Brain pericyte (primary cell): ENCODE measurements around the gene ALG1.
"Not testable (repeated sequence)": the region's sequence is repeated elsewhere in the genome, so short reads cannot be mapped to it uniquely, and the experiment has no call there.

Experiments used
- DNase-seq: peaks from one replicate; pipeline ENCODE4 v3.0.0-alpha.2; 2012; ENCODE audit warnings: low read depth, low spot score

The ALG1 gene

GRCh38 chr16:5044581-5044980, 27.1 kb upstream of the ALG1 start:
- not testable (repeated sequence) for DNase-seq

- no peak for DNase-seq
These were observed 26.0 kb upstream of the ALG1 start for GRCh38 chr16:5045499-5046115.

GRCh38 chr16:5046914-5047313, 24.7 kb upstream of the ALG1 start:
- no peak for DNase-seq

GRCh38 chr16:5054876-5055865, 16.5 kb upstream of the ALG1 start:
- no peak for DNase-seq

- no peak for DNase-seq
These were observed 15.3 kb upstream of the ALG1 start for GRCh38 chr16:5056352-5056751.

GRCh38 chr16:5058476-5058875, 13.2 kb upstream of the ALG1 start:
- no peak for DNase-seq

- no peak for DNase-seq
These were observed 12.1 kb upstream of the ALG1 start for GRCh38 chr16:5059386-5060072.

GRCh38 chr16:5060073-5060641, 11.5 kb upstream of the ALG1 start:
- DNase-seq = no peak

- no peak for DNase-seq
These were observed 9.6 kb upstream of the ALG1 start for GRCh38 chr16:5062051-5062450.

GRCh38 chr16:5062790-5063765, 8.6 kb upstream of the ALG1 start:
- no peak for DNase-seq

GRCh38 chr16:5064915-5065314, 6.7 kb upstream of the ALG1 start:
- no peak for DNase-seq

GRCh38 chr16:5065326-5065725, 6.3 kb upstream of the ALG1 start:
- DNase-seq = no peak

- DNase-seq = no peak
These were observed 5.8 kb upstream of the ALG1 start, which contains the start of gene C16orf89 for GRCh38 chr16:5065813-5066212. Gene C16orf89 (minus strand): TSS chr16:5065956. CDS start chr16:5065908, 48 bp downstream.

- DNase-seq = no peak
These were observed 5.1 kb upstream of the ALG1 start for GRCh38 chr16:5066511-5066910.

GRCh38 chr16:5069048-5069447, 2.6 kb upstream of the ALG1 start:
- no peak for DNase-seq

- DNase-seq = no peak
These were observed 1.8 kb upstream of the ALG1 start for GRCh38 chr16:5069854-5070253.

- DNase-seq = no peak
These were observed 1.0 kb upstream of the ALG1 start for GRCh38 chr16:5070431-5071186.

- DNase-seq = no peak
These were observed 332 bp upstream of the ALG1 start for GRCh38 chr16:5071341-5071680.

GRCh38 chr16:5072334-5073278, 963 bp downstream of the ALG1 start:
- no peak for DNase-seq
